Neutrophil (primary cell): ENCODE measurements around the gene ZNF277.

Experiments
- H3K27ac ChIP-seq: fragments of 200-600 bp; sonication (generic); 2 replicates; pipeline ENCODE4 v1.5.1; 2016; ENCODE audit warnings: mild to moderate bottlenecking, moderate library complexity
- H3K27me3 ChIP-seq: fragments of 200-600 bp; sonication (generic); 2 replicates; pipeline ENCODE4 v1.6.0; 2016; ENCODE audit warnings: mild to moderate bottlenecking
- H3K36me3 ChIP-seq: fragments of 200-600 bp; sonication (generic); 2 replicates; pipeline ENCODE4 v1.5.1; 2017
- H3K4me1 ChIP-seq, 2 experiments: fragments of 200-600 bp in 1 of 2; sonication (generic) in 1 of 2; 1 replicate in 1 of 2; 2 replicates in 1 of 2; pipeline versions ENCODE4 v1.5.1 to v1.6.1; 2013 to 2016; ENCODE audit warnings: low read depth in 1 of 2, low read length in 1 of 2, mild to moderate bottlenecking in 1 of 2, moderate library complexity in 1 of 2; ENCODE audit not compliant: control insufficient read depth in 1 of 2, insufficient read depth in 1 of 2
- H3K4me3 ChIP-seq, 2 experiments: fragments of 200-600 bp in 1 of 2; sonication (generic) in 1 of 2; 1 replicate in 1 of 2; 2 replicates in 1 of 2; pipeline ENCODE4 v1.5.1; 2013 to 2016; ENCODE audit warnings: low read depth in 1 of 2, low read length in 1 of 2, mild to moderate bottlenecking in 1 of 2, moderate library complexity in 1 of 2
- H3K9me3 ChIP-seq: fragments of 200-600 bp; sonication (generic); 2 replicates; pipeline ENCODE4 v1.5.1; 2016
- CTCF ChIP-seq: fragments of 200-600 bp; sonication (generic); IDR thresholded peaks from 2 replicates; pipeline ENCODE4 v1.5.1; 2016; ENCODE audit warnings: antibody characterized with exemption

The ZNF277 gene

GRCh38 chr7:112206238-112206990, at the start of gene ZNF277, which contains the start of gene DOCK4:
ZNF277 (plus strand) TSS chr7:112206695; CDS start chr7:112206717, 22 bp downstream.
DOCK4 (minus strand) TSS chr7:112206399; CDS start chr7:112206138, 261 bp downstream.
- TF ChIP-seq CTCF: no peak
- peak within 1 kb of the TSS; percentile 81 to 98 for H3K4me3 ChIP-seq
- peaks cover 34 to 35% of the 10 kb centered on the region in 2 experiments for H3K4me1 ChIP-seq
- peaks cover 28% of the 10 kb centered on the region for H3K27me3 ChIP-seq
- H3K9me3 ChIP-seq: no peaks in the 10 kb centered on the region
- no peaks in the 10 kb centered on the region for H3K36me3 ChIP-seq
- H3K27ac ChIP-seq: peak within 1 kb of the TSS; percentile 89

GRCh38 chr7:112157072-112157471, 49.4 kb upstream of the ZNF277 start:
- no peaks in the 10 kb centered on the region for H3K27me3 ChIP-seq
- no peaks in the 10 kb centered on the region for H3K36me3 ChIP-seq
- no peak for TF ChIP-seq CTCF
- no peaks in the 10 kb centered on the region for H3K9me3 ChIP-seq
- H3K4me3 ChIP-seq: no peak overlapping the region
- no peak overlapping the region for H3K27ac ChIP-seq
- H3K4me1 ChIP-seq: peaks cover 8 to 10% of the 10 kb centered on the region in 2 experiments

- Histone ChIP-seq H3K4me1 (peaks cover 8 to 10% of the 10 kb centered on the region in 2 experiments), H3K4me3 (no peak overlapping the region), H3K27me3 (no peaks in the 10 kb centered on the region), H3K27ac (peak overlapping the region; percentile 76), H3K36me3 (no peaks in the 10 kb centered on the region), H3K9me3 (no peaks in the 10 kb centered on the region)
- TF ChIP-seq CTCF: no peak
Measured at GRCh38 chr7:112159351-112159750, 47.1 kb upstream of the ZNF277 start.

- no peak for TF ChIP-seq CTCF
- Histone ChIP-seq H3K4me3 (no peak overlapping the region), H3K4me1 (peaks cover 8 to 10% of the 10 kb centered on the region in 2 experiments), H3K27ac (no peak overlapping the region), H3K27me3 (no peaks in the 10 kb centered on the region), H3K9me3 (no peaks in the 10 kb centered on the region), H3K36me3 (no peaks in the 10 kb centered on the region)
Measured at GRCh38 chr7:112160130-112160770, 46.2 kb upstream of the ZNF277 start.

GRCh38 chr7:112160771-112161150, 45.7 kb upstream of the ZNF277 start:
- H3K36me3 ChIP-seq: no peaks in the 10 kb centered on the region
- H3K27ac ChIP-seq: no peak overlapping the region
- no peaks in the 10 kb centered on the region for H3K27me3 ChIP-seq
- peaks cover 8 to 10% of the 10 kb centered on the region in 2 experiments for H3K4me1 ChIP-seq
- TF ChIP-seq CTCF: no peak
- H3K9me3 ChIP-seq: no peaks in the 10 kb centered on the region
- H3K4me3 ChIP-seq: no peak overlapping the region
